ENCODE measurements around the gene SLC4A11.

DNA sequence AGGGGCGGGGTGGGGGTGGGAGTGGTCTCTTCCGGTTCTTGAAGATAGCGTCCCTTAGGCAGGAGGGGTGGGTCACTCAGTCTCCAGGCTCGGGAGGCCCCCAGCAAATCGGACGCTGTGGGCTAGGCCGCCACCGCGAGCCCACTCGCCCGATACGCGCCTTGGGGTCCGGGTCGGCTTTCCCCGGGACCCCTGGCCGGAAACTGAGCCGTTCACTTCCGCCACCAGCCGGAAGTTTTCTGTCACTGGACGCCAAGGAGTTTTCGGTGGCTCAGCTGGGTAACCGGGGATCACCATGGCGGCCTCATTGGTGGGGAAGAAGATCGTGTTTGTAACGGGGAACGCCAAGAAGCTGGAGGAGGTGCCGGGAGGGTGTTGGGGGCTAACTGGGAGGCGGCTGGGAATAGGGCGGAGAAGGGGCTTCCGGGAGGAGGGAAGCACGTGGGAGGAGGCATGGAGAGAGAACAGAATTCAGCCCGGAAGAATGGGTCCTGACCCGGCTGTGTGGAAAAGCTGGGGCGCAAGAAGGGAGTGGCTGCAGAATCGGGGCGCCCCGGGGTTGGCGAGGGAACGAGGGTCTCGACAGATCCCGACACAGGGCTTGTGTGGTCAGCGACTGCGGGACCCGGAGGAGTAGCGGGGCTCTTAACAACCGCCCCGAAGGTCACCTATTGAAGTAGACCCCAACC lies 29.6 kb downstream of the SLC4A11 start, which contains the start of gene ITPA:
- no peak for TF ChIP-seq EZH2 (IDR thresholded peaks at IDR 0.05; ENCODE audit: borderline replicate concordance, low read depth, low read length, poor library complexity, severe bottlenecking)
- TF ChIP-seq, protein P1, sequence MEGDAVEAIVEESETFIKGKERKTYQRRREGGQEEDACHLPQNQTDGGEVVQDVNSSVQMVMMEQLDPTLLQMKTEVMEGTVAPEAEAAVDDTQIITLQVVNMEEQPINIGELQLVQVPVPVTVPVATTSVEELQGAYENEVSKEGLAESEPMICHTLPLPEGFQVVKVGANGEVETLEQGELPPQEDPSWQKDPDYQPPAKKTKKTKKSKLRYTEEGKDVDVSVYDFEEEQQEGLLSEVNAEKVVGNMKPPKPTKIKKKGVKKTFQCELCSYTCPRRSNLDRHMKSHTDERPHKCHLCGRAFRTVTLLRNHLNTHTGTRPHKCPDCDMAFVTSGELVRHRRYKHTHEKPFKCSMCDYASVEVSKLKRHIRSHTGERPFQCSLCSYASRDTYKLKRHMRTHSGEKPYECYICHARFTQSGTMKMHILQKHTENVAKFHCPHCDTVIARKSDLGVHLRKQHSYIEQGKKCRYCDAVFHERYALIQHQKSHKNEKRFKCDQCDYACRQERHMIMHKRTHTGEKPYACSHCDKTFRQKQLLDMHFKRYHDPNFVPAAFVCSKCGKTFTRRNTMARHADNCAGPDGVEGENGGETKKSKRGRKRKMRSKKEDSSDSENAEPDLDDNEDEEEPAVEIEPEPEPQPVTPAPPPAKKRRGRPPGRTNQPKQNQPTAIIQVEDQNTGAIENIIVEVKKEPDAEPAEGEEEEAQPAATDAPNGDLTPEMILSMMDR (conservative IDR thresholded peaks at IDR 0.05; ENCODE audit: low read depth, low read length) = no peak

Data from A673 (cell line).